HG03457 (cell line): Measurements from ENCODE around the gene APOC3.
A peak's percentile ranks its signal among the peaks of the same experiment; 100 is the strongest.

Source experiments
- ATAC-seq: cut with Tn5 transposase; IDR thresholded peaks from one replicate; pipeline ENCODE4 v1.9.1; 2021; ENCODE audit warnings: moderate number of reproducible peaks; ENCODE audit not compliant: unreplicated experiment

The APOC3 gene

GRCh38 chr11:116829525-116830183 lies at the start of gene APOC3:
APOC3 (plus strand) TSS chr11:116829907; CDS start chr11:116830583, 676 bp downstream.
- no peak for ATAC-seq

- no peak for ATAC-seq
These were observed 47.0 kb upstream of the APOC3 start for GRCh38 chr11:116782728-116783127.

- ATAC-seq, result no peak
These were observed 43.4 kb upstream of the APOC3 start for GRCh38 chr11:116786326-116786725.

GRCh38 chr11:116786966-116787365 lies 42.7 kb upstream of the APOC3 start:
- ATAC-seq, result no peak

GRCh38 chr11:116787436-116787785 lies 42.3 kb upstream of the APOC3 start:
- no peak for ATAC-seq

GRCh38 chr11:116787786-116788486 lies 41.8 kb upstream of the APOC3 start, which contains the start of gene ZPR1:
ZPR1 (minus strand) TSS chr11:116788023; CDS start chr11:116787990, 33 bp downstream.
- peak; percentile 84 for ATAC-seq

- ATAC-seq, result no peak
These were observed 41.2 kb upstream of the APOC3 start for GRCh38 chr11:116788534-116788933.

GRCh38 chr11:116788975-116789374 lies 40.7 kb upstream of the APOC3 start:
- no peak for ATAC-seq

- no peak for ATAC-seq
These were observed 39.3 kb upstream of the APOC3 start for GRCh38 chr11:116790167-116791001.

GRCh38 chr11:116791002-116791812 lies 38.5 kb upstream of the APOC3 start:
- no peak for ATAC-seq

GRCh38 chr11:116791813-116792143 lies 37.9 kb upstream of the APOC3 start, which contains the start of gene APOA5:
APOA5 (minus strand) TSS chr11:116791879; CDS start chr11:116791860, 19 bp downstream.
- no peak for ATAC-seq

- no peak for ATAC-seq
These were observed 37.4 kb upstream of the APOC3 start for GRCh38 chr11:116792144-116792868.

- no peak for ATAC-seq
These were observed 36.6 kb upstream of the APOC3 start for GRCh38 chr11:116792869-116793771.

GRCh38 chr11:116793772-116794097 lies 36.0 kb upstream of the APOC3 start:
- no peak for ATAC-seq

GRCh38 chr11:116794851-116795250 lies 34.9 kb upstream of the APOC3 start:
- no peak for ATAC-seq

- no peak for ATAC-seq
These were observed 33.2 kb upstream of the APOC3 start for GRCh38 chr11:116796548-116796947.

GRCh38 chr11:116797816-116798215 lies 31.9 kb upstream of the APOC3 start:
- no peak for ATAC-seq

GRCh38 chr11:116798368-116798767 lies 31.3 kb upstream of the APOC3 start:
- no peak for ATAC-seq

- ATAC-seq, result no peak
These were observed 29.1 kb upstream of the APOC3 start for GRCh38 chr11:116800610-116801009.
